Measurements from ENCODE around the gene CPNE9.

Gene CPNE9

DNA sequence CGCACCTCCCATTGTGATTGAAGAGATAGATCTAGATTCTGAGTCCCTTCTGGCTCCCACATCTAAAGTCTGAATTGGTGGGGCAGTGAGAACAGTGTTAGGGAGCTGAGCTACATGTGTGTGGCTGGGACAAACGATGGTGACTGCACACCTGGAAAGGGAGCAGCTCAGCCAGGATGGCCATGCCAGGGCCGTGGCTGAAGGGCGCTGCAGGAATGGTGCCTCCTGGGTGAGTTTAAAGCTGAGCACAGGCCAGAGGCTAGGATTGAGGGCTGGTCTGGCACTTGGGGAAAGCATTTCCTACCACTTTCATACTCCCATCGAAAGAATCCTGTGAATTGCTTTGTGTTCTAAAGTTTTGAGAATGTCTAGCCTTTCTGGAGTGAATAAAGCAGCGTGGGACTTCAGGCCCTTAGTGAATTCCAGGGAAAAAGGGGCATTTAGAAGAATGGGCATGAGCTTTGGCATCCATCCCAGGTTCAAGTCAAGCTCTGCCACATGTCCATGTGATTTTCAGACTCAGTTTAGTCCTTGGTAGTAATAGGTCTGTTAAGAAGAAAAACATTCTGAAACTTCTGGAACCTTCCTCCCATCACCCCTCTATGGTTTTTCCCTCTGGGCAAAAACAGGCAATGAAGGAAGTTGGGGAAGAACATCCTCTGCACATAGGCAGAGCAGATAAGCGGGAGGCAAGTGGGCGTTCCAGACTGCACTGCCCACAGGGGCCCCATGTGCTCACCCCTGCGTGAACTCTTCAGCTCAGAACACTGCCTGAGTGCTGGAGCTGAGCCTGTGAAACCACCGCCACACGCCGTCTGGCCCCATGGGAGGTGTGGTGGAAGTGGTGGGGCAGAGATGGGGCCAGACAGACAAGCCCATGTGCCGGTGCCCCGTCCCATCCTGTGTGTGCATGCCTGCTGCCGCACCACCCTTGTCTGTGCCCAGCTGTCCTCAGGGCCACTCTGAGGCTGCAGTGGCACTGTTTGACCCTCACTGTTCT lies 12.9 kb upstream of the CPNE9 start:
- peak; percentile 74 for DNase-seq
- no peaks in the 10 kb centered on the region for H3K9me3 ChIP-seq
- H3K27me3 ChIP-seq, result no peaks in the 10 kb centered on the region
- TF ChIP-seq, protein P1, sequence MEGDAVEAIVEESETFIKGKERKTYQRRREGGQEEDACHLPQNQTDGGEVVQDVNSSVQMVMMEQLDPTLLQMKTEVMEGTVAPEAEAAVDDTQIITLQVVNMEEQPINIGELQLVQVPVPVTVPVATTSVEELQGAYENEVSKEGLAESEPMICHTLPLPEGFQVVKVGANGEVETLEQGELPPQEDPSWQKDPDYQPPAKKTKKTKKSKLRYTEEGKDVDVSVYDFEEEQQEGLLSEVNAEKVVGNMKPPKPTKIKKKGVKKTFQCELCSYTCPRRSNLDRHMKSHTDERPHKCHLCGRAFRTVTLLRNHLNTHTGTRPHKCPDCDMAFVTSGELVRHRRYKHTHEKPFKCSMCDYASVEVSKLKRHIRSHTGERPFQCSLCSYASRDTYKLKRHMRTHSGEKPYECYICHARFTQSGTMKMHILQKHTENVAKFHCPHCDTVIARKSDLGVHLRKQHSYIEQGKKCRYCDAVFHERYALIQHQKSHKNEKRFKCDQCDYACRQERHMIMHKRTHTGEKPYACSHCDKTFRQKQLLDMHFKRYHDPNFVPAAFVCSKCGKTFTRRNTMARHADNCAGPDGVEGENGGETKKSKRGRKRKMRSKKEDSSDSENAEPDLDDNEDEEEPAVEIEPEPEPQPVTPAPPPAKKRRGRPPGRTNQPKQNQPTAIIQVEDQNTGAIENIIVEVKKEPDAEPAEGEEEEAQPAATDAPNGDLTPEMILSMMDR (IDR thresholded peaks at IDR 0.05; ENCODE audit: low read depth, low read length), result no peak
- no peaks in the 10 kb centered on the region for H3K36me3 ChIP-seq
- H3K4me3 ChIP-seq (ENCODE audit: low read depth, low read length), result no peak overlapping the region
- H3K4me1 ChIP-seq, result peaks cover 13% of the 10 kb centered on the region

DNA sequence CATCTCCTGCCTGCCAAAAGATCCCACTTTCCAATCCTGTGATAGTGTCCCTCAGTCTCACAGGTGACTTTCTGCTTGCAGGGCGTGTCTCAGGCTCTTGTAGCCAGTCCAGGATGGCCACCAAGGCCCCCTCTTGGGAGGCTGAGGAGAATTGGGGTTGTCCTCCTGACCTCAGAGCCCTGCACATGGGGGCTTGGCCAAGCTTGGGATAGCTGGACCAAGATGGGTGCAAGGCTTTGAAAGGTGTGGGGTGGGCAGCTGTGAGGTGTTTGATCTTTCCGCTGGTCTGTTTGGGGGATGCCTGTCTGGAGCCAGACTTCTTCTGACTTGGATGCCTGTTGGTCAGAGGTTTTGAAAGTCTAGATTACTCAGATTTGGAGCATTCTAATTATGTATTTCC lies 12.0 kb upstream of the CPNE9 start:
- no peaks in the 10 kb centered on the region for H3K27me3 ChIP-seq
- H3K4me1 ChIP-seq, result peaks cover 13% of the 10 kb centered on the region
- H3K9me3 ChIP-seq, result no peaks in the 10 kb centered on the region
- H3K36me3 ChIP-seq, result no peaks in the 10 kb centered on the region
- TF ChIP-seq, protein P1 (IDR thresholded peaks at IDR 0.05; ENCODE audit: low read depth, low read length), result no peak
- no peak for DNase-seq
- no peak overlapping the region for H3K4me3 ChIP-seq (ENCODE audit: low read depth, low read length)

DNA sequence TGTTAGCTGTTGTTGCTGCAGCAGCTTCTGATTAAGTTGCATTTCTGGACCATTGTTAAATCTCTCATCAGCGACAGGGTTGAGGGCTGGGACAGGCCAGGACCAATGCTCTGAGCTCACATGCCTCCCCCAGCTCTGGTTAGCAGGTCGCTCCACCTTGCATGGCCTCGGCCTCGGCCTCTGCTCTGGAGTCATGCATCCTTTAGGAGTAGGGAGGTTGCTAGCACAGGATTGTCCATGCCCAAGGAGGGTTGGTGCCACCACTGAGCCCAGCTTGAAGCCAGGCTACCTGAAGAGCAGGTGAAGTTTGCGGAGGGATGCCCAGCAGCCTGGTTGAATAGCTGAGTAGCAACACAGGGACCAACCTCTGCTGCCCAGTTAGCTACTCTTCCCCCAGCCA lies 11.2 kb upstream of the CPNE9 start:
- Histone ChIP-seq H3K4me1 (peaks cover 13% of the 10 kb centered on the region), H3K9me3 (no peaks in the 10 kb centered on the region), H3K27me3 (no peaks in the 10 kb centered on the region), H3K36me3 (no peaks in the 10 kb centered on the region), H3K4me3 (ENCODE audit: low read depth, low read length) (no peak overlapping the region)
- TF ChIP-seq, protein P1 (IDR thresholded peaks at IDR 0.05; ENCODE audit: low read depth, low read length), result no peak
- no peak for DNase-seq

DNA sequence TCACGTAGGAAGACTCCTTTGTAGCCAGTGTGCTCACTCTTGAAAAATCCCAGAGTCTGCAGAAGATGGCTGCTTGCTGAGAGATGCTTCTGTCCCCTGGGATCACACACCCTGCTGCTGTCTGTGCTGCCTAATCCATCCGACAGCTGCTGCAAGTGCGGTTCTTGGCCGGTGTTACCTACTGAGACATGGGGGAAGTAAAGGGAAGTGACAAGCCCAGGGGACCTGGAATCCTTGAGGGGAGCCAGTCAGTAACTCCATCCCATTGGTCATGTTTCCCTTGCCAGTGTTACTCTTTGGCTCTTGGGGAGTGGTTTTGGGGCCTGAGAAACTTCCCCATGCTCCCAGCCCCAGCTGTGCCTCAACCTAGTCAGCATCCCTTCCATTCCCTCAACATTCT lies 8.3 kb upstream of the CPNE9 start:
- TF ChIP-seq, protein P1 (IDR thresholded peaks at IDR 0.05; ENCODE audit: low read depth, low read length), result no peak
- Histone ChIP-seq H3K36me3 (no peaks in the 10 kb centered on the region), H3K4me1 (peaks cover 13% of the 10 kb centered on the region), H3K4me3 (ENCODE audit: low read depth, low read length) (no peak overlapping the region), H3K27me3 (no peaks in the 10 kb centered on the region), H3K9me3 (no peaks in the 10 kb centered on the region)
- DNase-seq, result no peak

DNA sequence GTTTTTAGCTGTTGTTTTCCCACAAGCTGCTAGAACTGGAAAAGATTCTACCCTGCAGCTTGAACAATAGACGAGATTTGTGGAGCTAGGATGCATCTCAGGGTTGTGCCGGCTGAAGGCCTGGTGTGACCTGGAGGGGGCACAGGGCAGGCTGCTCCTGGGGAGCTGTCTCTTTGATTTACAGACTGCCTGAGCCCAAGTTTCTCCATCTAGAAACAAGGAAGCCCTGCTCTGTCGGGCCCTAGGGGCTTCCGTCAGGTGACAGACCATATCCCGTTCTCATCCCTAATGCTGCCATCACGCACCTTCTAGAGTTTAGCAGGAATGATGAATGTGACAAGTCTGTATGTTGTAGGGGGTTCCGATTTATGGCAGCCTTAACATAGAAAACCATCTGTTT lies 7.9 kb upstream of the CPNE9 start:
- TF ChIP-seq, protein P1 (IDR thresholded peaks at IDR 0.05; ENCODE audit: low read depth, low read length), result no peak
- Histone ChIP-seq H3K4me3 (ENCODE audit: low read depth, low read length) (no peak overlapping the region), H3K4me1 (peaks cover 9% of the 10 kb centered on the region), H3K27me3 (no peaks in the 10 kb centered on the region), H3K9me3 (no peaks in the 10 kb centered on the region), H3K36me3 (no peaks in the 10 kb centered on the region)
- DNase-seq, result no peak
